ENCODE data around the gene VPS9D1.

The VPS9D1 gene

GRCh38 chr16:89749637-89750036, 28.9 kb upstream of the VPS9D1 start:
- no peak for TF ChIP-seq CTCF (IDR thresholded peaks at IDR 0.05)

- TF ChIP-seq CTCF (IDR thresholded peaks at IDR 0.05): no peak
Observed at GRCh38 chr16:89748921-89749320, 28.2 kb upstream of the VPS9D1 start.

GRCh38 chr16:89748076-89748475, 27.4 kb upstream of the VPS9D1 start:
- no peak for TF ChIP-seq CTCF (IDR thresholded peaks at IDR 0.05)

GRCh38 chr16:89746043-89746442, 25.3 kb upstream of the VPS9D1 start:
- no peak for TF ChIP-seq CTCF (IDR thresholded peaks at IDR 0.05)

GRCh38 chr16:89744813-89745212, 24.1 kb upstream of the VPS9D1 start:
- TF ChIP-seq CTCF (IDR thresholded peaks at IDR 0.05): no peak

GRCh38 chr16:89742948-89743347, 22.2 kb upstream of the VPS9D1 start:
- TF ChIP-seq CTCF (IDR thresholded peaks at IDR 0.05): no peak

GRCh38 chr16:89741342-89742014, 20.8 kb upstream of the VPS9D1 start:
- no peak for TF ChIP-seq CTCF (IDR thresholded peaks at IDR 0.05)

- TF ChIP-seq CTCF (IDR thresholded peaks at IDR 0.05): no peak
Observed at GRCh38 chr16:89739383-89739782, 18.7 kb upstream of the VPS9D1 start.
